Measurements from ENCODE around the gene PARN. TPM values are rescaled to one million over a fixed set of nuclear protein-coding genes. Genes with fewer than 3 reads are reported as not detected.
"Not testable (repeated sequence)": the region's sequence is repeated elsewhere in the genome, so short reads cannot be mapped to it uniquely, and the experiment has no call there.

Gene PARN
- total RNA-seq, 1 donor from 2014 or later: 31.2 TPM

DNA sequence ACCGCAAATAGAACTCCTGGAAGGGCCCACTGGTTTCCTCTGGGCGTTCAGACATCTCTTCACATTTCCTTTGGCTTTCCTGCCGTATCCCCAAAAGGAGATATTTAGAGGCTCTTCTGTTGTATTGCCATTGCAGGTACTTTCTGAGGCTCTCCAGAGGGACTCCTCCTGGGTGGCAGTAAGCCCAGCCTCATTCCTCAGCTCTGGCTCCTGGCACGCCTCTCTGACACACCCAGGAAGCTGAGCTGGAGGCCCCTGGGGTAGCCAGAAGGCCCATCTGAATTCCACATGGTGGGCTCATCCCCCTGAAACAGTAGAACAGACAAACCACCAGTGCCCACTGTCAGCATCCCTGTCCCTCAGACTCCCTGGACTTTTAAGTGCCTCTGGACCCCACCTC, 206.7 kb downstream of the PARN start:
- Histone ChIP-seq H3K4me1 (peaks cover 7% of the 10 kb centered on the region), H3K36me3 (no peaks in the 10 kb centered on the region), H3K27me3 (no peaks in the 10 kb centered on the region), H3K4me3 (no peak overlapping the region), H3K27ac (no peak overlapping the region), H3K9me3 (no peaks in the 10 kb centered on the region)
- intact Hi-C loops (cut with DNase I): no loop called here
- no peak for DNase-seq
- ATAC-seq: peak; percentile 17
- TF ChIP-seq CTCF (IDR thresholded peaks at IDR 0.05): no peak

DNA sequence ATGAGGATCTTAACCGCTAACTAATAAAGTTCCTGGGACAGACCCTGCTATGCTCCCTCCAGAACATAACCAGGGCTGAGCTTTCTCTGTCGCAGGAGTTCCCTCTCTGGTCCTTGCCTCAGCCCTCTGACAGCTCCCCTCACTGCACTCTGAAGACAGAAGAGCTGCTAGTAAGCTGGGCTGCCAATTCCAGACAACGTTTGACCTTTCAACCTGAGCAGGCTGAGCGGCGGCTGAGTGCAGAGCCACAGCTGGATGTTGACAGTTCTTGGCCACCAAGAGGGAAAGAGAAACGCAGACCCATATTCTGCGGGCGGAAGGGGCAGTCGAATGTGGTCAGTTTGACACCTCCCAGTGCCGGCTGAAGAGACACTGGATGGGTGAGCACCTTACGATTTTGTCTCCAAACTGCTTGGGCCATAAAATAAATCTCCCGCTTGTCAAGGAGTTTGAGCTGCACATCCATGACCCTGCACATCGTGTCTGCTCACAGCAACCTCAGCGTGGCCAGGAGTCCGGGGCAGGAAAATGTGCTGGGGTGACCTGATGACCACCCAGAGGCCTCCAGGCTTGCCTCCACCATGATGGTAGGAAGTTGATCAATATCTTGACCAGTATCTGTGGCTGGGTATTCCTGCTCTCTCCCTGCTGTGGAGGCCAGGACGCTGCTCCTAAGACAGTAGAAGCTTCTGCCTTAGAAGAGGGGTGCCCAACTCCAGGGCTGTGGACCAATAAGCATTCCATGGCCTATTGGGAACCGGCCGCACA, 209.2 kb downstream of the PARN start:
- H3K4me3 ChIP-seq: no peak overlapping the region
- peak; percentile 55 for ATAC-seq
- no peaks in the 10 kb centered on the region for H3K27me3 ChIP-seq
- intact Hi-C loops (cut with DNase I): no loop called here
- H3K36me3 ChIP-seq: no peaks in the 10 kb centered on the region
- DNase-seq: no peak
- no peaks in the 10 kb centered on the region for H3K9me3 ChIP-seq
- peaks cover 7% of the 10 kb centered on the region for H3K4me1 ChIP-seq
- no peak overlapping the region for H3K27ac ChIP-seq
- no peak for TF ChIP-seq CTCF (IDR thresholded peaks at IDR 0.05)

DNA sequence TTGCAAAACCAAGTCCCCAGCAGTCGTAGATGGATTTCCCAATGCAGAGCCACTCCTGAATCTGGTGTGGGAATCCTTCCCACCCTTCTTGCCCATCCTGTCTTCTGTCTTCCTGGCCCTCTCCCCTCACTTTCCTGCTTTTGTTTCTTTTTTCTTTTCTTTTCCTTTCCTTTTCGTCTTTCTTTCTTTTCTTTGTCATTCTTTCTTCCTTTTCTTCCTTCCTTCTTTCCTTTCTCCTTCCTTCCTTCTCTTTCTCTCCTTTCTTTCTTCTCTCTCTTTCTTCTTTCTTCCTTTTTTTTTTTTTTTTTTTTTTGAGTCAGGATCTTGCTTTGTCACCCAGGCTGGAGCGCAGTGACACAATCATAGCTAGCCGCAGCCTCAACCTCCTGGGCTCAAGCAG, 209.8 kb downstream of the PARN start:
- ATAC-seq; H3K4me1 ChIP-seq; H3K9me3 ChIP-seq; H3K36me3 ChIP-seq; H3K27ac ChIP-seq; DNase-seq; H3K27me3 ChIP-seq; H3K4me3 ChIP-seq; intact Hi-C loops (cut with DNase I): not testable (repeated sequence)

DNA sequence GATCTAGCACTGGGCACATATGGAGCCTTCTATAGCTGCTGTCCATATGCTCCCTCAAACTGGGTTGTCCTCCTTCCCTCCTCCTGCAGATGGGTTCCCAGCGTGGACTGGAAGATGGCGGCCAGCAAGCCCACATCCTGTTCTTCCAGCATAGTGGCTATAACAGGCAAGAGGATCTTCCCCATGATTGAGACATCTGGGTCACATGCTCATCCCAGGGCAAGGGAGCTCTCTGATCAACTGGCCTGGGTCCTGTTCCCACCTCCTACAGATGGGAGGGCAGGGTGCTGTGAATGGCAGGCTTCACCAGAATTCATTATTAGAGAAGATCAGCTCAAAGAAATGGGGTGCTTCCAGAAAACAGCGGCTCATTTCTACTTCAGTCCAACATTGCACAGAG, 210.2 kb downstream of the PARN start:
- Histone ChIP-seq H3K4me1 (peaks cover 7% of the 10 kb centered on the region), H3K27ac (no peak overlapping the region), H3K4me3 (no peak overlapping the region), H3K27me3 (no peaks in the 10 kb centered on the region), H3K36me3 (no peaks in the 10 kb centered on the region), H3K9me3 (no peaks in the 10 kb centered on the region)
- DNase-seq: no peak
- no peak for TF ChIP-seq CTCF (IDR thresholded peaks at IDR 0.05)
- intact Hi-C loops (cut with DNase I): no loop called here
- peak; percentile 23 for ATAC-seq

DNA sequence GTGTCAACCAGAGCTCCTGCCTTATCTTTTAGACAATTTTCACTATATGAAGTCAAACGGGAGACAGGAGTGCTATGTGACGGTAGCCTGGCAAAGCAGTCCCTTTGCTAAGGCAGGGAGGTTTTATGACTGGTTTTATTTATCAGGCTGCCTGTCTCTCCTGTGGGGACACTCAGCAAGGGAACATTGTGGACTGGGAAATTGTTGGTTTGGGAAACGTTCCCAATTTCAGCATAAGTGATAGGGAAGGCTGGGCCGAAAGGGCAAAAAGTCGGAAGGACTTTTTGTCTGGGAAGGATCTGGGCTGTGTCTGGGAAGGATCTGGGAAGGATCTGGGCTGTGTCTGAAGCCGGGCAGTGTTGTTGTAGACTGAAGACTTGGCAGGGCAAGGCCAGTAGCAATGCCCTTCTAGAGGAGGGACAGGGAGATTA, 211.2 kb downstream of the PARN start:
- no peaks in the 10 kb centered on the region for H3K27me3 ChIP-seq
- no peak overlapping the region for H3K4me3 ChIP-seq
- no peak for TF ChIP-seq CTCF (IDR thresholded peaks at IDR 0.05)
- no peak for DNase-seq
- ATAC-seq: peak; percentile 52
- H3K9me3 ChIP-seq: no peaks in the 10 kb centered on the region
- no peaks in the 10 kb centered on the region for H3K36me3 ChIP-seq
- H3K4me1 ChIP-seq: peaks cover 7% of the 10 kb centered on the region
- H3K27ac ChIP-seq: peak overlapping the region; percentile 36
- intact Hi-C loops (cut with DNase I): no loop called here

GRCh38 chr16:14416184-14416583, 213.9 kb downstream of the PARN start:
- Histone ChIP-seq H3K9me3 (no peaks in the 10 kb centered on the region), H3K4me1 (peaks cover 7% of the 10 kb centered on the region), H3K4me3 (no peak overlapping the region), H3K27ac (no peak overlapping the region), H3K36me3 (no peaks in the 10 kb centered on the region), H3K27me3 (no peaks in the 10 kb centered on the region)
- TF ChIP-seq CTCF (IDR thresholded peaks at IDR 0.05): no peak
- intact Hi-C loops (cut with DNase I): no loop called here
- ATAC-seq (no peak), DNase-seq (no peak)

Measured in upper lobe of right lung (tissue), 1 donor.